Transverse colon (tissue), 4 donors: ENCODE measurements around the gene INHBC.

ENCODE experiments used
- POLR2A ChIP-seq: fragments of 450-650 bp; IDR thresholded peaks from one replicate; pipeline ENCODE4 v1.6.1; 2016; ENCODE audit warnings: antibody characterized with exemption, mild to moderate bottlenecking, moderate library complexity
- POLR2AphosphoS5 ChIP-seq, 3 donors: sonication (generic); formaldehyde crosslinking; IDR thresholded peaks; one replicate each; pipeline ENCODE4 v1.6.1; 2016; ENCODE audit warnings: antibody characterized with exemption in 3 of 3
- TF ChIP-seq, protein P1 (sequence below), 5 experiments: fragments of 200-600 bp in 3 of 5; fragments of 450-650 bp in 2 of 5; sonication (generic) in 3 of 5; IDR thresholded peaks; 1 replicate in 2 of 5; 2 replicates in 3 of 5; pipeline ENCODE4 v1.5.1; 2016 to 2017; ENCODE audit warnings: antibody characterized with exemption in 5 of 5, inconsistent platforms in 3 of 5, mild to moderate bottlenecking in 2 of 5, moderate library complexity in 1 of 5

- TF ChIP-seq, protein P1, sequence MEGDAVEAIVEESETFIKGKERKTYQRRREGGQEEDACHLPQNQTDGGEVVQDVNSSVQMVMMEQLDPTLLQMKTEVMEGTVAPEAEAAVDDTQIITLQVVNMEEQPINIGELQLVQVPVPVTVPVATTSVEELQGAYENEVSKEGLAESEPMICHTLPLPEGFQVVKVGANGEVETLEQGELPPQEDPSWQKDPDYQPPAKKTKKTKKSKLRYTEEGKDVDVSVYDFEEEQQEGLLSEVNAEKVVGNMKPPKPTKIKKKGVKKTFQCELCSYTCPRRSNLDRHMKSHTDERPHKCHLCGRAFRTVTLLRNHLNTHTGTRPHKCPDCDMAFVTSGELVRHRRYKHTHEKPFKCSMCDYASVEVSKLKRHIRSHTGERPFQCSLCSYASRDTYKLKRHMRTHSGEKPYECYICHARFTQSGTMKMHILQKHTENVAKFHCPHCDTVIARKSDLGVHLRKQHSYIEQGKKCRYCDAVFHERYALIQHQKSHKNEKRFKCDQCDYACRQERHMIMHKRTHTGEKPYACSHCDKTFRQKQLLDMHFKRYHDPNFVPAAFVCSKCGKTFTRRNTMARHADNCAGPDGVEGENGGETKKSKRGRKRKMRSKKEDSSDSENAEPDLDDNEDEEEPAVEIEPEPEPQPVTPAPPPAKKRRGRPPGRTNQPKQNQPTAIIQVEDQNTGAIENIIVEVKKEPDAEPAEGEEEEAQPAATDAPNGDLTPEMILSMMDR (IDR thresholded peaks at IDR 0.05), result no peak
- TF ChIP-seq POLR2A (no peak), POLR2AphosphoS5 (IDR thresholded peaks at IDR 0.05) (no peak)
Measured at GRCh38 chr12:57467915-57468314, 33.3 kb downstream of the INHBC start.
